HG03108 (cell line): Measurements from ENCODE around the gene OLFM1.

Experiments used
- ATAC-seq: cut with Tn5 transposase; IDR thresholded peaks from one replicate; pipeline ENCODE4 v1.9.1; 2021; ENCODE audit warnings: moderate library complexity; ENCODE audit not compliant: unreplicated experiment

OLFM1 gene

GRCh38 chr9:135130207-135130976 is 42.9 kb downstream of the OLFM1 start:
- no peak for ATAC-seq

- no peak for ATAC-seq
Measured at GRCh38 chr9:135131488-135131887, 44.0 kb downstream of the OLFM1 start.

DNA sequence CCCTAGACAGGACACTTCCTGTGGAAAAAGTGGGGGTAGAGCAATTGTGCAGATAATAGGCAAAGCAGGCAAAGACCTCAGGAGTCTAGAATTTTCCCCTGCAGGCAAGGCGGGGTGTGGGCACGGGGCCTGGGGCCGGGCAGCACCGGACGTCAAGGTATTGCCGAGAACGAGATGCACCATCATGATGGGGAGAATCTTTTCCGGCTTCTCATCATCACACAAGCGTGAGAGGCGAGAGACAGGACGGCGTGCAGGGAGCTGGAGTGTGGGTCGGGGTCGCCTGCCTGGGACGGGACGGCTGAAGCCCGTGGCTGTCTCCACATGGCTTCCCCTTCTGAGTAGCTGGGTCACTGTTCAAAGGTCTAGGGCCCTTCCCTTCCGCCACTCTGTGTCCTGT is 44.5 kb downstream of the OLFM1 start:
- no peak for ATAC-seq

GRCh38 chr9:135134268-135135022 is 47.0 kb downstream of the OLFM1 start:
- no peak for ATAC-seq

DNA sequence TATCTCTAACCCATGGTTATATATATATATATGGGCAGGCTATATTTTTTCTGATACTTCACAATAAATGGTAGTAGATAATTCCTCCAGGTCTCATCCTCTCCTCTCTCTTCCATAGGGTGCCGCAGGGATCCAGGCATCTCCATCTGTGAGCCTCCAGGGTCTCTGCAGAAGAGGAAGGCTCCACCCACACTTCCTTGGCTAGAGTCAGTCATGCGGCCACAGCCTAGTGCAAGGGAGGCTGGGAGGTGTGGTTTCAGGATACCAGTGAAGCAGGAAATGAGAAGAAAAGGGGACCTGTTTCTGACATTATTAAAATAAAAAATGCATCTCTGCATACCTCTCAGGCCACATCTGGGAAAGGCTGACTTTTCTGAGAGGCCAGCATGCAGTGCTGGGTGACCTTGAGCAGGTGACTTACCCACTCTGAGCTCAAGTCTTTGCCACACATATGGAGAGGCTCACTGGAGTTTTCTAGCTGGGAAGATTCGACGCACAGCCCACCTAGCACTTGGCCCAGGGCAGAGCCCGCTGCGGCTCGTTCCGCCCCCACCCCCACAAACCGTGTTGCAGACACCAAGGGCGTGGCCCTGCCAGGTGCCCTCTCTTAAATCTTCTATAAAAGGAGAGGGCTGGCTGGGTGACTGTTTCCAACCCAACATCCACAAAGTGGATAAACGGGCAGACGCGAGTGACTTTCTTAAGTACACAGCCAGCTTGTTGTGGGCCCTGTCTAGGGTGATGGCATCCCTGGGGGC is 47.9 kb downstream of the OLFM1 start:
- ATAC-seq: no peak

DNA sequence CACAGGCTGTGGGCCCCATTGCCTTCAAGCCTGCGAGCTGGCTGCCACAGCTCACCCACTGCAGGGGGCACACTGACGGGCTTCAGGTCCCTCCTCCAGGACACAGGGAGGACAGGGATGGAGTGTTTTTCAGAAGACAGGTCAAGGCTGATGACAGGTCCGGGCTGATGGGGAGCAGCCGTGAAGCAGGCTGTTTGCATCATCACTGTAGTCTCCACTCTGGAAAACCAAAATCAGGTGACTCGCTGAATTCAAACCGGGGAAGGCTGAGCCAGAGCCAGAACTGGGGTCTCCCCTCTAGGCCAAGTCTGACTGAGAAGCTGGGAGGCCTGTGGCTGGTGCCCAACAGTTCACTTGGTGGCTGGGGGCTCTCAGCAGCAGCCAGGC is 48.5 kb downstream of the OLFM1 start:
- no peak for ATAC-seq

GRCh38 chr9:135136481-135136880 is 49.0 kb downstream of the OLFM1 start:
- no peak for ATAC-seq

- ATAC-seq: no peak
Measured at GRCh38 chr9:135136991-135137832, 49.7 kb downstream of the OLFM1 start.

DNA sequence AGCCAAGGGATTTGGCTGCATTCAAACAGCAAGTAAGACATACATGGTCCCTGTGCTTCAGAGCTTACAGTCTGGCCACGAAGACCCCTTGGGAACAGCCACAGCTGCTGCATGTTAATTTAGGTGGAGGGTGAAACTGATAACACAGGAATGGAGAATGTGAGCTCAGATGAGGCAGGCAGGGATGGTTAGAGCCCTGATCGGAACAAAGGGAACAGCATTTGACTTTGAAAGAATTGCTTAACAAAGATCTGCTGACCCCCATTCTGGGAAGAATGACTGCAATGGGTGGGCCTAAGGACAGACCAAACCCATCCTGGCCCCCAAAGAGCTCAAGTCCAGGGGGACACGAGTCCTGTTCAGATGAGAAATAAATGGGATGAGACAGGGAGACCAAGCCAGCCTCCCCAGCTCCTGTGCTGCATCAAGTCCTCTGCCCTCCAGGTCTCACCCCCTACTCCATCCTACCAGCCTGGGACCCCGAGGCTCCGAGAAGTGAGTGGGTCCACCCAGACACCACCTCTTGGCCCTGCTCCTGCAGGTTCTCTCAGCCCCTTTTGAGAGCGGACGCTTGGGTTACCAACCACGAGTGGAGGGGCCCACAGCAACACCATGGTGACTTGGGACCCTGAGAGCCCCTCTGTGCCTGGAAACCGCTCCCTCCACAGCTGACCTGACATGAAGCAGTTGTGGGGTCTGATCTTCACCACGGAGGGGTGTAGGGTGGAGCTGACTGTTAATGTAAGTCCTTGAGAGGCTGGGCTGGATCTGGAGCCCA is 50.8 kb downstream of the OLFM1 start:
- no peak for ATAC-seq

GRCh38 chr9:135139366-135139959 is 52.0 kb downstream of the OLFM1 start:
- ATAC-seq: no peak

DNA sequence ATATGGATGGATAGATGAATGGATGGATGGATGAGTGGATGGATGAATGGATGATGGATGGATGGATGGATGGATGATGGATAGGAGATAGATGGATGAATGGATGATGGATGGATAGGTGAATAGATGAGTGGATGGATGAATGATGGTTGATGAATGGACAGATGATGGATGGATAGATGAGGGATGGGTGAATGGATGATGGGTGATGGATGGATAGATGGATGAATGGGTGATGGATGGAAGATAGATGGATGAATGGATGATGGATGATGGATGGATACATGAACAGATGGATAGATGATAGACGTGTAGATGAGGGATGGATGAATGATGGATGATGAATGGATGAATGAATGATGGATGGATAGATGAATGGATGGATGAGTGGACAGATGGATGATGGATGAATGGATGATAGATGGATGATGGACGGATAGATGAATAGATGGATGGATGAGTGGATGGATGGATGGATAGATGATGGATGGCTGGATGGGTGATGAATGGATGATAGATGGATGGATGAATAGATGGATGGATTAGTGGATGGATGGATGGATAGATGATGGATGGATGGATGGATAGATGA is 53.8 kb downstream of the OLFM1 start:
- ATAC-seq: no peak

GRCh38 chr9:135144581-135145170 is 57.2 kb downstream of the OLFM1 start:
- ATAC-seq: no peak

DNA sequence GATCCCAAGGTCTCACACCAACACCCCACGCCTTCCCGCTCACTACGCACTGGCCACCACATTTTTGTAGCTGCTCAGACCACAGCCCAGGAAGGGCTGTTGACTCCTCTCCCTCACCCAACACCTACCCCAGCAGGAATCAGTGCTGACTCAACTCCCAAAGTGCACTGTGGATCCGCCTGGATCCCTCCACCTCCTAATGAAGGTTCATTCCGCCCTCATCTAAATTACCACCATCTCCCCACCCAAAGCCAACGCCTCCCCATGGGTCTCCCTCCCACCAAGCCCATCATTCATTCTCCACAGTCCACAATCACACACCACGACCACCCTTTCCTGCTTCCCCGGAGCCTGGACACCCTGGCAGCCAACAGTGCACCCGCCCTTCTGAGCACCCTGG is 57.8 kb downstream of the OLFM1 start:
- no peak for ATAC-seq

GRCh38 chr9:135146241-135146640 is 58.8 kb downstream of the OLFM1 start:
- ATAC-seq: no peak

- no peak for ATAC-seq
Measured at GRCh38 chr9:135146766-135147473, 59.5 kb downstream of the OLFM1 start.

GRCh38 chr9:135147474-135147805 is 60.0 kb downstream of the OLFM1 start:
- no peak for ATAC-seq

DNA sequence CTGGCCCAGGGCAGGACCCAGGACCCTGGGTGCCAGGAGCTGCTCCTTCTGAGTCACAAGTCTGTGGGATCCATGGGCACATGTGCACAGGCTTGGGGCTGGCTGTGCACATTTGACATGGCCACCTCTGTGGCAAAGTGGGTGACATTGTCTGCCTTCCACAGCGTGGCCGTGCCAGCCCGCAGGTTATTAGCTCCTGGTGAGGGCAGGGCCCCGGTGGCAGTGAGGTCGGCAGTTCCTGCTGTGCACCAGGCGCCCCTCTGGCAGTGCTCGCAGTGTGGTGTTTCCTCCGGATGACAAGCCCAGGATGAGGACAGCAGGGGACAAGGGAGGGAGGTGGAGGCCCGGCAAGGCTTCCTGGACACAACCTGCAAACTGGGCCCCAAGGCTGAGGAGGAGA is 60.5 kb downstream of the OLFM1 start:
- no peak for ATAC-seq

GRCh38 chr9:135148386-135148785 is 60.9 kb downstream of the OLFM1 start:
- ATAC-seq: no peak
